Stomach (tissue), 9 donors: ENCODE results near the gene MRPL14. TPM values are rescaled to one million over a fixed set of nuclear protein-coding genes. Genes with fewer than 3 reads are reported as not detected.

Source experiments
- DNase-seq, 2 donors: peaks; one replicate each; pipeline versions ENCODE4 v3.0.0 to v3.0.0-alpha.2; 2013 to 2019
- H3K27ac ChIP-seq, 5 donors: fragments of 200-600 bp in 4 of 5; sonication (generic) in 4 of 5; one replicate each; pipeline ENCODE4 v1.5.1; 2013 to 2019; ENCODE audit warnings: mild to moderate bottlenecking in 1 of 5, moderate library complexity in 1 of 5
- H3K27me3 ChIP-seq, 3 donors: fragments of 200-600 bp; sonication (generic); one replicate each; pipeline ENCODE4 v1.5.1; 2017 to 2019; ENCODE audit warnings: mixed run types in 1 of 3
- H3K36me3 ChIP-seq, 4 donors: fragments of 200-600 bp; sonication (generic); 1 replicate in 3 of 4; 2 replicates in 1 of 4; pipeline ENCODE4 v1.5.1; 2016 to 2019
- H3K4me1 ChIP-seq, 4 donors: fragments of 200-600 bp; sonication (generic); one replicate each; pipeline ENCODE4 v1.5.1; 2016 to 2019
- H3K4me3 ChIP-seq, 4 donors: fragments of 200-600 bp; sonication (generic) in 3 of 4; one replicate each; pipeline ENCODE4 v1.5.1; 2016 to 2019; ENCODE audit warnings: mild to moderate bottlenecking in 1 of 4
- H3K9me3 ChIP-seq, 4 donors: fragments of 200-600 bp; sonication (generic); one replicate each; pipeline ENCODE4 v1.5.1; 2016 to 2019
- CTCF ChIP-seq, 7 experiments: fragments of 450-650 bp in 4 of 7; fragments of 200-600 bp in 3 of 7; sonication (generic) in 3 of 7; IDR thresholded peaks; one replicate each; pipeline ENCODE4 v1.5.1; 2016 to 2019; ENCODE audit warnings: antibody characterized with exemption in 7 of 7, control low read depth in 2 of 7, mild to moderate bottlenecking in 1 of 7
- EP300 ChIP-seq: sonication (generic); formaldehyde crosslinking; IDR thresholded peaks from one replicate; pipeline ENCODE4 v1.6.1; 2017; ENCODE audit warnings: antibody characterized with exemption
- POLR2A ChIP-seq, 4 donors: fragments of 450-650 bp; IDR thresholded peaks; one replicate each; pipeline ENCODE4 v1.6.1; 2016; ENCODE audit warnings: antibody characterized with exemption in 4 of 4, control low read depth in 2 of 4, mild to moderate bottlenecking in 1 of 4, moderate library complexity in 1 of 4
- POLR2AphosphoS5 ChIP-seq, 3 donors: sonication (generic); formaldehyde crosslinking; IDR thresholded peaks; one replicate each; pipeline ENCODE4 v1.6.1; 2016; ENCODE audit warnings: antibody characterized with exemption in 3 of 3
- WGBS, 5 donors: extraction: QIAGEN DNeasy Blood & Tissue Kit in 3 of 5; methylation state at CpG; one replicate each; pipeline versions ENCODE4 v1.1.5 to v1.1.7; 2013 to 2018; 5-methylcytosine and 5-hydroxymethylcytosine counted together
- intact Hi-C: fragments of 100-400 bp; cut with DNase I; formaldehyde crosslinking; loops from one replicate; pipeline ENCODE4 v1.15.1; 2023; ENCODE audit warnings: low total_unique reads
- polyA plus RNA-seq, 3 donors: library from polyadenylated mRNA; stranded (reverse); fragments of 200-250 nt; gene quantifications; one replicate each; pipeline ENCODE4 v1.2.3, GENCODE V29; 2013
- total RNA-seq, 5 donors: library from RNA; depleted of rRNA; stranded (reverse); fragments of >200 nt; gene quantifications; one replicate each; pipeline versions ENCODE4 v1.1.0 to v1.2.3, GENCODE V29; 2014 to 2016
- donor health status: healthy with polysubstance abuse.
- donor health status: Bipolar disorder and iron deficiency.
- donor health status: healthy.

Gene MRPL14
- total and polyA plus RNA-seq, 8 donors, result 17.0 to 82.3 (median 57.0) TPM

- WGBS, 5 donors, result 86 to 95% (median 90%) methylated on average over 5 to 6 of the region's 6 CpGs
- DNase-seq, result no peak
- Histone ChIP-seq H3K4me1 (peaks cover 21 to 47% (median 36%) of the 10 kb centered on the region in 4 donors), H3K4me3 (no peak overlapping the region), H3K27ac (no peak overlapping the region), H3K27me3 (peaks cover 0 to 27% (median 0%) of the 10 kb centered on the region in 3 donors), H3K36me3 (no peaks in the 10 kb centered on the region), H3K9me3 (no peaks in the 10 kb centered on the region)
- intact Hi-C loops, result loop anchor here (5.0 kb wide), 2 partner anchors 311 to 411 kb away; no protein-coding TSS in a partner anchor
- TF ChIP-seq EP300 (no peak), CTCF (IDR thresholded peaks at IDR 0.05) (no peak), POLR2AphosphoS5 (IDR thresholded peaks at IDR 0.05) (no peak), POLR2A (IDR thresholded peaks at IDR 0.05) (no peak)
These were observed 48.9 kb downstream of the MRPL14 start for GRCh38 chr6:44078219-44078826.

DNA sequence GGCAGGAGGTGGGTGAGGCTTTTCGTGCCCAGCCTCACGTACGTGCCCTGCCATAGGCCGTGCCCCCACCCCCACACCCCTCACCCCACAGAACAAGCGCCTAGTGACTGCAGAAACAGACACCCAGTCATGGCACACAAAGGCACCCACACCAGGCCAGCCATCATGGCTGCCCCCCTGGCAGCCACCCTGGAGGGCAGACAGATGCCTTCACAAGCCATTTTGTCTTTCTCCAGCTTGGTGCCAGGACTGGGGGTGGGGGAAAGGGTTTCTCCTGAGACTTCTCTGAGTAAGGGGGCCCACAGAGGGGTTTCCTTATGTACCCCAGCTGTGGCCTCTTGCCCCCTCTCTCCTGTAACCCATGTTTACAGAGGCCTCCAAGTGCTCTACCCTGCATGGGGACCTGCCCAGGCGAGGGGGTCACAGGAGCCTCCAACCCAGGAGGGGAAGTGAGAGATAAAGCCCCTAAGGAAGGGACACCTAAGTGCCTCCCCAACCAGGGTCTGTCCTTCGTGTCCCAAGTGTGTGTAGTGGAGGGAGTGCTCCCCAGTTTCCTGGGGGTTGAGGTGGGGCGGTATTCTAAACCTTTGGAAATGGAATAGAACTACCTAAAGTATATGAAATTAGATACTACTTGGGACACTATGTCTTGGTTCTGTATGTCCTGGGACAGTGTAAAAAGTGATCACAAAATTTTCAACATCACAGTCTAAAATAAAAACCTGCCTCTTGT, 49.9 kb downstream of the MRPL14 start:
- no peak for TF ChIP-seq POLR2A (IDR thresholded peaks at IDR 0.05)
- TF ChIP-seq CTCF (IDR thresholded peaks at IDR 0.05), result no peak
- TF ChIP-seq EP300, result no peak
- TF ChIP-seq POLR2AphosphoS5 (IDR thresholded peaks at IDR 0.05), result no peak
- Histone ChIP-seq H3K9me3 (no peaks in the 10 kb centered on the region), H3K4me3 (no peak overlapping the region), H3K4me1 (peaks cover 28 to 54% (median 43%) of the 10 kb centered on the region in 4 donors), H3K27ac (no peak overlapping the region), H3K27me3 (peaks cover 0 to 27% (median 0%) of the 10 kb centered on the region in 3 donors), H3K36me3 (no peaks in the 10 kb centered on the region)
- DNase-seq, result no peak
- intact Hi-C loops, result loop anchor here (5.0 kb wide), 2 partner anchors 310 to 410 kb away; no protein-coding TSS in a partner anchor
- 52 to 80% (median 58%) methylated on average over 5 to 8 of the region's 8 CpGs for WGBS, 5 donors

- H3K36me3 ChIP-seq, result no peaks in the 10 kb centered on the region
- H3K27me3 ChIP-seq, result peaks cover 0 to 27% (median 0%) of the 10 kb centered on the region in 3 donors
- intact Hi-C loops, result loop anchor here (5.0 kb wide), 2 partner anchors 309 to 409 kb away; no protein-coding TSS in a partner anchor
- TF ChIP-seq POLR2A (IDR thresholded peaks at IDR 0.05) (no peak), POLR2AphosphoS5 (IDR thresholded peaks at IDR 0.05) (no peak), EP300 (no peak), CTCF (IDR thresholded peaks at IDR 0.05) (no peak)
- H3K4me1 ChIP-seq, result peaks cover 29 to 56% (median 44%) of the 10 kb centered on the region in 4 donors
- 4 to 16% (median 12%) methylated on average over 16 to 49 of the region's 49 CpGs for WGBS, 5 donors
- DNase-seq, result peak; percentile 74 to 91
- H3K9me3 ChIP-seq, result no peaks in the 10 kb centered on the region
- H3K27ac ChIP-seq, result peak overlapping the region in 1 of 5 donors; percentile 15
- H3K4me3 ChIP-seq, result peak overlapping the region in 3 of 4 donors; percentile 15 to 28 (median 18)
These were observed 50.7 kb downstream of the MRPL14 start for GRCh38 chr6:44076356-44077213.
